HG03558 (cell line): Measurements from ENCODE around the gene ACOD1.

Experiments used
- ATAC-seq: cut with Tn5 transposase; IDR thresholded peaks from one replicate; pipeline ENCODE4 v1.9.1; 2021; ENCODE audit warnings: moderate number of reproducible peaks; ENCODE audit not compliant: unreplicated experiment; ENCODE audit errors: extremely low read depth

ACOD1 gene

GRCh38 chr13:76980075-76980718 lies 31.9 kb downstream of the ACOD1 start:
- ATAC-seq = peak; percentile 99

GRCh38 chr13:76982061-76982460 lies 33.8 kb downstream of the ACOD1 start:
- no peak for ATAC-seq

GRCh38 chr13:76983676-76984075 lies 35.4 kb downstream of the ACOD1 start:
- no peak for ATAC-seq

GRCh38 chr13:76991432-76991795 lies 43.1 kb downstream of the ACOD1 start:
- ATAC-seq = peak; percentile 37

GRCh38 chr13:76991796-76992547 lies 43.7 kb downstream of the ACOD1 start, which contains the start of gene CLN5:
Gene CLN5 (plus strand): TSS chr13:76992081. CDS start chr13:76992099, 18 bp downstream.
- peak; percentile 92 for ATAC-seq

GRCh38 chr13:76992548-76993001 lies 44.3 kb downstream of the ACOD1 start:
- ATAC-seq = no peak

GRCh38 chr13:76993021-76993420 lies 44.7 kb downstream of the ACOD1 start:
- no peak for ATAC-seq

- no peak for ATAC-seq
Observed at GRCh38 chr13:76993473-76993872, 45.2 kb downstream of the ACOD1 start.

- ATAC-seq = no peak
Observed at GRCh38 chr13:76994281-76994680, 46.0 kb downstream of the ACOD1 start.

- ATAC-seq = no peak
Observed at GRCh38 chr13:77000475-77000874, 52.2 kb downstream of the ACOD1 start.

- no peak for ATAC-seq
Observed at GRCh38 chr13:77001540-77001939, 53.2 kb downstream of the ACOD1 start.

GRCh38 chr13:77001963-77002587 lies 53.8 kb downstream of the ACOD1 start:
- no peak for ATAC-seq

- ATAC-seq = no peak
Observed at GRCh38 chr13:77002590-77003190, 54.4 kb downstream of the ACOD1 start.
